ENCODE results near the gene KIF25.

KIF25 gene

GRCh38 chr6:167979436-167980139 is 17.9 kb upstream of the KIF25 start:
- no peaks in the 10 kb centered on the region for H3K36me3 Mint-ChIP-seq (ENCODE audit: insufficient read depth)

GRCh38 chr6:167980911-167981580 is 16.4 kb upstream of the KIF25 start:
- no peaks in the 10 kb centered on the region for H3K27me3 Mint-ChIP-seq
- no peak for DNase-seq
- no peaks in the 10 kb centered on the region for H3K36me3 Mint-ChIP-seq (ENCODE audit: insufficient read depth)
- H3K4me3 Mint-ChIP-seq = no peak overlapping the region
- no peak for ATAC-seq (replicated peaks)
- no peaks in the 10 kb centered on the region for H3K4me1 Mint-ChIP-seq (ENCODE audit: low read depth in 2 of 2)
- no peak overlapping the region for H3K27ac Mint-ChIP-seq
- no peaks in the 10 kb centered on the region for H3K9me3 Mint-ChIP-seq

More at GRCh38 chr6:167979436-167980139, 17.9 kb upstream of the KIF25 start:
- no peaks in the 10 kb centered on the region for H3K4me1 Mint-ChIP-seq (ENCODE audit: low read depth in 2 of 2)
- H3K27me3 Mint-ChIP-seq = no peaks in the 10 kb centered on the region
- ATAC-seq (replicated peaks) (no peak), DNase-seq (no peak)
- no peak overlapping the region for H3K4me3 Mint-ChIP-seq
- H3K27ac Mint-ChIP-seq = no peak overlapping the region
- no peaks in the 10 kb centered on the region for H3K9me3 Mint-ChIP-seq

GRCh38 chr6:167981916-167982462 is 15.5 kb upstream of the KIF25 start:
- H3K4me1 Mint-ChIP-seq (ENCODE audit: low read depth in 2 of 2) = no peaks in the 10 kb centered on the region
- no peak for ATAC-seq (replicated peaks)
- H3K9me3 Mint-ChIP-seq = no peaks in the 10 kb centered on the region
- no peak overlapping the region for H3K4me3 Mint-ChIP-seq
- no peak overlapping the region for H3K27ac Mint-ChIP-seq
- no peaks in the 10 kb centered on the region for H3K27me3 Mint-ChIP-seq
- H3K36me3 Mint-ChIP-seq (ENCODE audit: insufficient read depth) = no peaks in the 10 kb centered on the region
- no peak for DNase-seq

GRCh38 chr6:167984144-167984719 is 13.2 kb upstream of the KIF25 start:
- H3K27ac Mint-ChIP-seq = no peak overlapping the region
- H3K4me1 Mint-ChIP-seq (ENCODE audit: low read depth in 2 of 2) = no peaks in the 10 kb centered on the region
- ATAC-seq (replicated peaks) = no peak
- no peak overlapping the region for H3K4me3 Mint-ChIP-seq
- DNase-seq = no peak
- no peaks in the 10 kb centered on the region for H3K36me3 Mint-ChIP-seq (ENCODE audit: insufficient read depth)
- no peaks in the 10 kb centered on the region for H3K9me3 Mint-ChIP-seq
- no peaks in the 10 kb centered on the region for H3K27me3 Mint-ChIP-seq

GRCh38 chr6:167984876-167985604 is 12.4 kb upstream of the KIF25 start:
- no peak for ATAC-seq (replicated peaks)
- Mint-ChIP-seq H3K27ac (no peak overlapping the region), H3K36me3 (ENCODE audit: insufficient read depth) (no peaks in the 10 kb centered on the region)

GRCh38 chr6:167985911-167986595 is 11.4 kb upstream of the KIF25 start:
- ATAC-seq (replicated peaks) (no peak), DNase-seq (no peak)
- H3K4me3 Mint-ChIP-seq = no peak overlapping the region
- H3K27me3 Mint-ChIP-seq = no peaks in the 10 kb centered on the region
- H3K27ac Mint-ChIP-seq = no peak overlapping the region
- H3K36me3 Mint-ChIP-seq (ENCODE audit: insufficient read depth) = no peaks in the 10 kb centered on the region
- H3K9me3 Mint-ChIP-seq = no peaks in the 10 kb centered on the region
- H3K4me1 Mint-ChIP-seq (ENCODE audit: low read depth in 2 of 2) = no peaks in the 10 kb centered on the region

More at GRCh38 chr6:167984876-167985604, 12.4 kb upstream of the KIF25 start:
- Mint-ChIP-seq H3K27me3 (no peaks in the 10 kb centered on the region), H3K9me3 (no peaks in the 10 kb centered on the region), H3K4me1 (ENCODE audit: low read depth in 2 of 2) (no peaks in the 10 kb centered on the region), H3K4me3 (no peak overlapping the region)
- no peak for DNase-seq

- DNase-seq = no peak
- Mint-ChIP-seq H3K27me3 (no peaks in the 10 kb centered on the region), H3K4me3 (no peak overlapping the region), H3K9me3 (no peaks in the 10 kb centered on the region), H3K36me3 (ENCODE audit: insufficient read depth) (no peaks in the 10 kb centered on the region), H3K4me1 (ENCODE audit: low read depth in 2 of 2) (no peaks in the 10 kb centered on the region), H3K27ac (no peak overlapping the region)
- ATAC-seq (replicated peaks) = no peak
These were observed 9.9 kb upstream of the KIF25 start for GRCh38 chr6:167987396-167988153.

GRCh38 chr6:167988154-167988495 is 9.3 kb upstream of the KIF25 start:
- H3K36me3 Mint-ChIP-seq (ENCODE audit: insufficient read depth) = no peaks in the 10 kb centered on the region
- no peaks in the 10 kb centered on the region for H3K9me3 Mint-ChIP-seq
- H3K4me3 Mint-ChIP-seq = no peak overlapping the region
- no peaks in the 10 kb centered on the region for H3K4me1 Mint-ChIP-seq (ENCODE audit: low read depth in 2 of 2)
- no peak for DNase-seq
- H3K27ac Mint-ChIP-seq = no peak overlapping the region
- no peaks in the 10 kb centered on the region for H3K27me3 Mint-ChIP-seq
- no peak for ATAC-seq (replicated peaks)

- Mint-ChIP-seq H3K4me3 (no peak overlapping the region), H3K9me3 (no peaks in the 10 kb centered on the region), H3K27ac (no peak overlapping the region), H3K27me3 (peaks cover 0 to 6% of the 10 kb centered on the region in 2 donors), H3K4me1 (ENCODE audit: low read depth in 2 of 2) (no peaks in the 10 kb centered on the region), H3K36me3 (ENCODE audit: insufficient read depth) (no peaks in the 10 kb centered on the region)
- ATAC-seq (replicated peaks) = no peak
- no peak for DNase-seq
These were observed 8.3 kb upstream of the KIF25 start for GRCh38 chr6:167988945-167989841.

- no peak overlapping the region for H3K27ac Mint-ChIP-seq
- H3K27me3 Mint-ChIP-seq = peaks cover 0 to 17% of the 10 kb centered on the region in 2 donors
- H3K9me3 Mint-ChIP-seq = no peaks in the 10 kb centered on the region
- ATAC-seq (replicated peaks) (no peak), DNase-seq (no peak)
- no peaks in the 10 kb centered on the region for H3K4me1 Mint-ChIP-seq (ENCODE audit: low read depth in 2 of 2)
- no peak overlapping the region for H3K4me3 Mint-ChIP-seq
- no peaks in the 10 kb centered on the region for H3K36me3 Mint-ChIP-seq (ENCODE audit: insufficient read depth)
These were observed 7.2 kb upstream of the KIF25 start for GRCh38 chr6:167990016-167990945.

- DNase-seq (no peak), ATAC-seq (replicated peaks) (no peak)
- Mint-ChIP-seq H3K4me3 (no peak overlapping the region), H3K4me1 (ENCODE audit: low read depth in 2 of 2) (no peaks in the 10 kb centered on the region), H3K36me3 (ENCODE audit: insufficient read depth) (no peaks in the 10 kb centered on the region), H3K27me3 (peaks cover 0 to 37% of the 10 kb centered on the region in 2 donors), H3K27ac (no peak overlapping the region), H3K9me3 (no peaks in the 10 kb centered on the region)
These were observed 4.3 kb upstream of the KIF25 start for GRCh38 chr6:167993169-167993568.
